HCT116 (cell line): ENCODE data around the gene CLPX. TPM values are rescaled to one million over a fixed set of nuclear protein-coding genes. Genes with fewer than 3 reads are reported as not detected.

ENCODE experiments used
- ATAC-seq: fragments of 200-7000 bp; cut with Tn5 transposase; 2 replicates; pipeline ENCODE4 v1.9.1; 2020; ENCODE audit warnings: mild to moderate bottlenecking, moderate library complexity
- BruUV-seq: library from RNA; stranded (reverse); fragments of 400-500 nt; replicated peaks from 2 replicates; lab custom pipeline; 2021; lab: Mats Ljungman, UMichigan
- CTCF ChIA-PET: fragments of 300-600 bp; sonication (Branson Sonifier 250); formaldehyde crosslinking; loops from one replicate; lab custom pipeline; 2021; ENCODE audit warnings: antibody characterized with exemption; lab: Charles Lee
- POLR2A ChIA-PET: fragments of 300-600, 350-600 bp; sonication (Branson Sonifier 250); formaldehyde crosslinking; loops from one replicate; lab custom pipeline; 2021; ENCODE audit warnings: antibody characterized with exemption; lab: Charles Lee
- RAD21 ChIA-PET, 2 experiments: fragments of 300-600 bp; sonication (Branson Sonifier 250); formaldehyde crosslinking; loops; one replicate each; lab custom pipeline; 2023; ENCODE audit warnings: low total read pairs in 2 of 2; ENCODE audit not compliant: uncharacterized antibody in 2 of 2, unreplicated experiment in 2 of 2, low non-redundant PET in 1 of 2; lab: Charles Lee
- DNase-seq: peaks from one replicate; pipeline ENCODE4 v3.0.0-alpha.2; 2010; ENCODE audit warnings: low read depth, low spot score
- H2AFZ ChIP-seq: fragments of 200-600 bp; shearing (Covaris generic), sonication (generic); 2 replicates; pipeline ENCODE4 v1.6.1; 2017; ENCODE audit warnings: low read depth, mixed run types, mixed read lengths, antibody characterized with exemption, low read length; ENCODE audit not compliant: poor library complexity, severe bottlenecking
- H3K27ac ChIP-seq: 2 replicates; pipeline ENCODE4 v1.5.1; 2012; ENCODE audit warnings: low read depth, low read length
- H3K27me3 ChIP-seq: fragments of 200-600 bp; sonication (generic); 2 replicates; pipeline ENCODE4 v1.6.1; 2016; ENCODE audit warnings: mixed run types, low read length, mixed read lengths; ENCODE audit not compliant: insufficient read depth
- H3K36me3 ChIP-seq, 2 experiments: fragments of 200-500 bp in 1 of 2; fragments of 200-600 bp in 1 of 2; sonication (Bioruptor generic) in 1 of 2; sonication (generic) in 1 of 2; 2 replicates each; pipeline versions ENCODE4 v1.5.1 to v1.6.1; 2014 to 2016; ENCODE audit warnings: low read length in 2 of 2, inconsistent platforms in 1 of 2, mixed read lengths in 1 of 2, mixed run types in 1 of 2; ENCODE audit not compliant: insufficient read depth in 2 of 2, control insufficient read depth in 1 of 2
- H3K4me1 ChIP-seq, 2 experiments: fragments of 200-600 bp in 1 of 2; sonication (generic) in 1 of 2; 2 replicates each; pipeline versions ENCODE4 v1.5.1 to v1.6.1; 2012 to 2017; ENCODE audit warnings: low read length in 2 of 2, inconsistent platforms in 1 of 2, mild to moderate bottlenecking in 1 of 2, mixed read lengths in 1 of 2, mixed run types in 1 of 2, moderate library complexity in 1 of 2; ENCODE audit not compliant: insufficient read depth in 2 of 2, control insufficient read depth in 1 of 2
- H3K4me2 ChIP-seq: fragments of 200-600 bp; sonication (generic); 2 replicates; pipeline ENCODE4 v1.6.1; 2017; ENCODE audit warnings: mixed run types, low read length, mixed read lengths
- H3K4me3 ChIP-seq, 2 experiments: fragments of 200-600 bp in 1 of 2; sonication (generic) in 1 of 2; replicated peaks in 1 of 2; 2 replicates each; pipeline ENCODE4 v1.5.1; 2011 to 2016; ENCODE audit warnings: low read length in 2 of 2, control low read depth in 1 of 2, low read depth in 1 of 2, mild to moderate bottlenecking in 1 of 2, mixed read lengths in 1 of 2, mixed run types in 1 of 2
- H3K79me2 ChIP-seq: fragments of 200-600 bp; sonication (generic); 2 replicates; pipeline ENCODE4 v1.6.1; 2017; ENCODE audit warnings: mild to moderate bottlenecking, mixed run types, low read length, moderate library complexity, mixed read lengths; ENCODE audit not compliant: insufficient read depth
- H3K9ac ChIP-seq: fragments of 200-600 bp; sonication (generic); 2 replicates; pipeline ENCODE4 v1.6.1; 2016; ENCODE audit warnings: low read length, mixed read lengths
- H3K9me2 ChIP-seq: fragments of 200-600 bp; sonication (generic), shearing (Covaris generic); 2 replicates; pipeline ENCODE4 v1.6.1; 2017; ENCODE audit warnings: mixed run types, mild to moderate bottlenecking, moderate library complexity; ENCODE audit not compliant: insufficient read depth
- H3K9me3 ChIP-seq, 2 experiments: fragments of 200-500 bp in 1 of 2; fragments of 200-600 bp in 1 of 2; sonication (Bioruptor generic) in 1 of 2; sonication (generic) in 1 of 2; 2 replicates each; pipeline ENCODE4 v1.6.1; 2014 to 2017; ENCODE audit warnings: low read length in 2 of 2, mixed read lengths in 2 of 2, inconsistent platforms in 1 of 2, low read depth in 1 of 2, mild to moderate bottlenecking in 1 of 2, mixed run types in 1 of 2, moderate library complexity in 1 of 2; ENCODE audit not compliant: control insufficient read depth in 1 of 2, insufficient read depth in 1 of 2
- H4K20me1 ChIP-seq: fragments of 200-600 bp; sonication (generic), shearing (Covaris generic); 2 replicates; pipeline ENCODE4 v1.6.1; 2017; ENCODE audit warnings: mixed run types, mild to moderate bottlenecking, moderate library complexity; ENCODE audit not compliant: insufficient read depth
- CBX3 ChIP-seq: IDR thresholded peaks from 2 replicates; pipeline ENCODE4 v1.6.1; 2012; ENCODE audit warnings: low read depth
- ELF1 ChIP-seq: IDR thresholded peaks from 2 replicates; pipeline ENCODE4 v1.6.1; 2012; ENCODE audit warnings: low read depth, borderline replicate concordance
- JUND ChIP-seq: IDR thresholded peaks from 2 replicates; pipeline ENCODE4 v1.6.1; 2012
- RAD21 ChIP-seq: IDR thresholded peaks from 2 replicates; pipeline ENCODE4 v1.6.1; 2012; ENCODE audit warnings: low read depth, mild to moderate bottlenecking
- SIN3A ChIP-seq: IDR thresholded peaks from 2 replicates; pipeline ENCODE4 v1.6.1; 2012; ENCODE audit warnings: low read depth
- SRF ChIP-seq: IDR thresholded peaks from 2 replicates; pipeline ENCODE4 v1.6.1; 2012; ENCODE audit warnings: low read depth
- TCF7L2 ChIP-seq: IDR thresholded peaks from 2 replicates; pipeline ENCODE4 v1.7.0; 2011; ENCODE audit warnings: borderline replicate concordance, inconsistent platforms; ENCODE audit not compliant: insufficient read depth, insufficient read length; ENCODE audit errors: extremely low read depth
- ZFX ChIP-seq: fragments of 450-650 bp; IDR thresholded peaks from 2 replicates; pipeline ENCODE4 v1.6.1; 2017
- ZNF274 ChIP-seq: fragments of 200-500 bp; sonication (Bioruptor generic); IDR thresholded peaks from 2 replicates; pipeline ENCODE4 v1.6.1; 2014; ENCODE audit warnings: mild to moderate bottlenecking, low read depth, low read length, inconsistent platforms
- intact Hi-C: fragments of 100-400 bp; cut with micrococcal nuclease; formaldehyde crosslinking; loops from 2 replicates; pipeline ENCODE4 v1.10.0; 2022
- total RNA-seq: library from RNA; stranded (reverse); gene quantifications from one replicate; pipeline ENCODE4 v1.2.1, GENCODE V29; 2021; ENCODE audit not compliant: unreplicated experiment
- TF ChIP-seq, protein P1 (sequence below): IDR thresholded peaks from 2 replicates; pipeline ENCODE4 v1.6.1; 2012; ENCODE audit warnings: low read depth
- TF ChIP-seq, protein P2 (sequence below): IDR thresholded peaks from 2 replicates; pipeline ENCODE4 v1.6.1; 2012
- TF ChIP-seq, protein P3 (sequence below): IDR thresholded peaks from 2 replicates; pipeline ENCODE4 v1.6.1; 2011; ENCODE audit warnings: mild to moderate bottlenecking, low read length, moderate library complexity; ENCODE audit not compliant: insufficient replicate concordance; ENCODE audit errors: extremely low read depth

The CLPX gene
- total RNA-seq, 1 experiment from 2014 or later: 64.1 TPM

DNA sequence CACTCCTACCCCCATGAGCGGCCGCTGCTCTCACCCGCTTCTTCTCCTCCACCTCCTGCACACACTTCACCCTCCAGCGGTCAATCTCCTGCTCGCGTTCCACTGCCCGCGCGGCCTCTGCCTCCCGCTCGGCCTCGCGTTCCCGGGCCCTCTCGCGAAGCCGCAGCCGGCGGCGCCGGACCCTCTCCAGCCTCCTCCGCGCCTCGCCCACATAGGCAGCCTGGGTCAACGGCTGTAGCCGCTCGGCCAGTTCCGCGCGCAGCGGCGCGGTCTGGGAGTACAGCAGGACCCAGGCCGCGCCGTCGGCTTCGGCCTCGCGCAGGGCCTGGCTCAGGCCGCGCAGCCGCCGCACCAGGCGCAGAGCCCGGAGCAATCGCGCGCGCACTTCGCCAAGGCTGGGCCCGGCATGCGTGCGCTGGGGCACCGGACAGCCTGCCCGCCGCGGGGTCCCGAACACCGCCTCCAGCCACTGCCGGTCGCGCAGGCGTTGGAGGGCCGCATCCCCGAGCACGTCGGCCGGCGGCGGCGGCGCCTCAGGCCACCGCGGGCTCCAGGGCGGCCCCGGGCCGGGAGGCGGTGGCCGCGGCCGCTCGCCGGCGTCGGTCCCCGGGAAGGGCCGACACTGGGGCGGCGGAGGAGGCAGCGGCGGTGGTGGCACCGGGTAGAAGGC lies 52.1 kb downstream of the CLPX start:
- ATAC-seq: peak; percentile 64
- Histone ChIP-seq H3K4me3 (peak overlapping the region; percentile 74 to 80), H3K36me3 (peaks cover 13 to 15% of the 10 kb centered on the region in 2 experiments; a peak in 3 of 4 replicates), H3K27ac (peak overlapping the region; percentile 84), H3K9me3 (peaks cover 3 to 4% of the 10 kb centered on the region in 2 experiments; a peak in 1 of 4 replicates), H3K79me2 (peaks cover 34% of the 10 kb centered on the region), H3K4me2 (peak overlapping the region; percentile 76), H3K9ac (peak overlapping the region; percentile 87), H3K27me3 (no peaks in the 10 kb centered on the region), H4K20me1 (no peaks in the 10 kb centered on the region), H3K4me1 (peaks cover 7 to 13% of the 10 kb centered on the region in 2 experiments; a peak in 3 of 4 replicates), H3K9me2 (no peaks in the 10 kb centered on the region), H2AFZ (no peak overlapping the region)
- CTCF ChIA-PET: no interaction called here
- intact Hi-C loops: loop anchor here (5.0 kb wide), 1 partner anchor 164 kb away; the partner anchor contains the start of gene RNU5A-1
- RAD21 ChIA-PET: no interaction called here
- no TSS peak for BruUV-seq
- POLR2A ChIA-PET: interaction anchor here (1.1 kb wide), 1 partner anchor 52 kb away, joined by 7 read pairs; the partner anchor contains the start of gene CLPX
- TF ChIP-seq, protein P1, sequence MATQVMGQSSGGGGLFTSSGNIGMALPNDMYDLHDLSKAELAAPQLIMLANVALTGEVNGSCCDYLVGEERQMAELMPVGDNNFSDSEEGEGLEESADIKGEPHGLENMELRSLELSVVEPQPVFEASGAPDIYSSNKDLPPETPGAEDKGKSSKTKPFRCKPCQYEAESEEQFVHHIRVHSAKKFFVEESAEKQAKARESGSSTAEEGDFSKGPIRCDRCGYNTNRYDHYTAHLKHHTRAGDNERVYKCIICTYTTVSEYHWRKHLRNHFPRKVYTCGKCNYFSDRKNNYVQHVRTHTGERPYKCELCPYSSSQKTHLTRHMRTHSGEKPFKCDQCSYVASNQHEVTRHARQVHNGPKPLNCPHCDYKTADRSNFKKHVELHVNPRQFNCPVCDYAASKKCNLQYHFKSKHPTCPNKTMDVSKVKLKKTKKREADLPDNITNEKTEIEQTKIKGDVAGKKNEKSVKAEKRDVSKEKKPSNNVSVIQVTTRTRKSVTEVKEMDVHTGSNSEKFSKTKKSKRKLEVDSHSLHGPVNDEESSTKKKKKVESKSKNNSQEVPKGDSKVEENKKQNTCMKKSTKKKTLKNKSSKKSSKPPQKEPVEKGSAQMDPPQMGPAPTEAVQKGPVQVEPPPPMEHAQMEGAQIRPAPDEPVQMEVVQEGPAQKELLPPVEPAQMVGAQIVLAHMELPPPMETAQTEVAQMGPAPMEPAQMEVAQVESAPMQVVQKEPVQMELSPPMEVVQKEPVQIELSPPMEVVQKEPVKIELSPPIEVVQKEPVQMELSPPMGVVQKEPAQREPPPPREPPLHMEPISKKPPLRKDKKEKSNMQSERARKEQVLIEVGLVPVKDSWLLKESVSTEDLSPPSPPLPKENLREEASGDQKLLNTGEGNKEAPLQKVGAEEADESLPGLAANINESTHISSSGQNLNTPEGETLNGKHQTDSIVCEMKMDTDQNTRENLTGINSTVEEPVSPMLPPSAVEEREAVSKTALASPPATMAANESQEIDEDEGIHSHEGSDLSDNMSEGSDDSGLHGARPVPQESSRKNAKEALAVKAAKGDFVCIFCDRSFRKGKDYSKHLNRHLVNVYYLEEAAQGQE: no peak
- TF ChIP-seq ZFX: peak; percentile 99
- no peak for DNase-seq

DNA sequence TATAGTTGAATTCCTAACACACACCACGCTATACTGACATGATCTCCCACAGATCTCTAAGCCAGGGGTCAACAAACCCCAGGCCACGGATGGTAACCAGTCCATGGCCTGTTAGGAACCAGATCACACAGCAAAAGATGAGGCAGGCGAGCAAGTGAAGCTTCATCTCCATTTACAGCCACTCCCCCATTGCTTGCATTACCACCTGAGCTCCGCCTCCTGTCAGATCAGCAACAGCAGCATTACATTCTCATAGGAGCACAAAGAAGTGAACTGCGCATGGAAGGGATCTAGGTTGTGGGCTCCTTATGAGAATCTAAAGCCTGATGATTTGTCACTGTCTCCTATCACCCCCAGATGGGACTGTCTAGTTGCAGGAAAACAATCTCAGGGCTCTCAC lies 54.2 kb downstream of the CLPX start:
- H3K4me1 ChIP-seq: peaks cover 7 to 13% of the 10 kb centered on the region in 2 experiments; a peak in 3 of 4 replicates
- no peak overlapping the region for H3K27ac ChIP-seq
- CTCF ChIA-PET: no interaction called here
- H3K27me3 ChIP-seq: no peaks in the 10 kb centered on the region
- no peak overlapping the region for H3K4me3 ChIP-seq
- POLR2A ChIA-PET: no interaction called here
- H3K36me3 ChIP-seq: peaks cover 21% of the 10 kb centered on the region in 2 experiments; a peak in 3 of 4 replicates
- no peak overlapping the region for H3K9ac ChIP-seq
- H3K9me2 ChIP-seq: no peaks in the 10 kb centered on the region
- H4K20me1 ChIP-seq: no peaks in the 10 kb centered on the region
- no TSS peak for BruUV-seq
- H2AFZ ChIP-seq: no peak overlapping the region
- no peaks in the 10 kb centered on the region for H3K9me3 ChIP-seq
- DNase-seq (no peak), ATAC-seq (no peak)
- no peak overlapping the region for H3K4me2 ChIP-seq
- intact Hi-C loops: loop anchor here (5.0 kb wide), 1 partner anchor 166 kb away; the partner anchor contains the start of gene RNU5A-1
- RAD21 ChIA-PET: no interaction called here
- H3K79me2 ChIP-seq: peaks cover 39% of the 10 kb centered on the region
- TF ChIP-seq SIN3A: no peak
- no peak for TF ChIP-seq ELF1
- no peak for TF ChIP-seq CBX3
- no peak for TF ChIP-seq JUND
- TF ChIP-seq SRF: no peak
- TF ChIP-seq TCF7L2: no peak
- TF ChIP-seq RAD21: no peak
- TF ChIP-seq, protein P2, sequence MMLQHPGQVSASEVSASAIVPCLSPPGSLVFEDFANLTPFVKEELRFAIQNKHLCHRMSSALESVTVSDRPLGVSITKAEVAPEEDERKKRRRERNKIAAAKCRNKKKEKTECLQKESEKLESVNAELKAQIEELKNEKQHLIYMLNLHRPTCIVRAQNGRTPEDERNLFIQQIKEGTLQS: no peak
- TF ChIP-seq, protein P3, sequence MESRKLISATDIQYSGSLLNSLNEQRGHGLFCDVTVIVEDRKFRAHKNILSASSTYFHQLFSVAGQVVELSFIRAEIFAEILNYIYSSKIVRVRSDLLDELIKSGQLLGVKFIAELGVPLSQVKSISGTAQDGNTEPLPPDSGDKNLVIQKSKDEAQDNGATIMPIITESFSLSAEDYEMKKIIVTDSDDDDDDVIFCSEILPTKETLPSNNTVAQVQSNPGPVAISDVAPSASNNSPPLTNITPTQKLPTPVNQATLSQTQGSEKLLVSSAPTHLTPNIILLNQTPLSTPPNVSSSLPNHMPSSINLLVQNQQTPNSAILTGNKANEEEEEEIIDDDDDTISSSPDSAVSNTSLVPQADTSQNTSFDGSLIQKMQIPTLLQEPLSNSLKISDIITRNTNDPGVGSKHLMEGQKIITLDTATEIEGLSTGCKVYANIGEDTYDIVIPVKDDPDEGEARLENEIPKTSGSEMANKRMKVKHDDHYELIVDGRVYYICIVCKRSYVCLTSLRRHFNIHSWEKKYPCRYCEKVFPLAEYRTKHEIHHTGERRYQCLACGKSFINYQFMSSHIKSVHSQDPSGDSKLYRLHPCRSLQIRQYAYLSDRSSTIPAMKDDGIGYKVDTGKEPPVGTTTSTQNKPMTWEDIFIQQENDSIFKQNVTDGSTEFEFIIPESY: no peak
- TF ChIP-seq ZNF274: no peak
